Activated CD4-positive, alpha-beta memory T cell treated with anti-CD3 and anti-CD28 coated beads for 36 hours (primary cell): Measurements from ENCODE around the gene ASIC2. TPM values are rescaled to one million over a fixed set of nuclear protein-coding genes. Genes with fewer than 3 reads are reported as not detected.
A peak's percentile ranks its signal among the peaks of the same experiment; 100 is the strongest.
"Not testable (repeated sequence)": the region's sequence is repeated elsewhere in the genome, so short reads cannot be mapped to it uniquely, and the experiment has no call there.

ENCODE experiments used
- CTCF ChIA-PET: fragments of 350-600 bp; sonication (Branson Sonifier 250); formaldehyde crosslinking; loops from one replicate; lab custom pipeline; 2021; ENCODE audit warnings: antibody characterized with exemption, inconsistent platforms; lab: Charles Lee
- POLR2A ChIA-PET: fragments of 350-600 bp; sonication (Branson Sonifier 250); formaldehyde crosslinking; loops from one replicate; lab custom pipeline; 2021; ENCODE audit warnings: antibody characterized with exemption; lab: Charles Lee
- DNase-seq: peaks from one replicate; pipeline ENCODE4 v3.0.0-alpha.2; 2020
- H3K27ac Mint-ChIP-seq: one replicate; pipeline ENCODE4 v1.8.0; 2021; ENCODE audit warnings: mixed read lengths
- H3K27me3 Mint-ChIP-seq: one replicate; pipeline ENCODE4 v1.8.0; 2021; ENCODE audit warnings: mixed read lengths
- H3K36me3 Mint-ChIP-seq: one replicate; pipeline ENCODE4 v1.8.0; 2021; ENCODE audit warnings: mixed read lengths
- H3K4me1 Mint-ChIP-seq: one replicate; pipeline ENCODE4 v1.8.0; 2021; ENCODE audit warnings: low read depth, mixed read lengths
- H3K4me3 Mint-ChIP-seq: one replicate; pipeline ENCODE4 v1.8.0; 2021; ENCODE audit warnings: mild to moderate bottlenecking, mixed read lengths
- H3K9me3 Mint-ChIP-seq: one replicate; pipeline ENCODE4 v1.8.0; 2021; ENCODE audit warnings: mixed read lengths
- intact Hi-C: fragments of 100-400 bp; cut with micrococcal nuclease; formaldehyde crosslinking; loops from one replicate; pipeline ENCODE4 v1.15.1; 2023
- total RNA-seq, 2 experiments: library from RNA; stranded (reverse); gene quantifications; one replicate each; pipeline ENCODE4 v1.2.3, GENCODE V29; 2021

The ASIC2 gene
- total RNA-seq, 2 experiments from 2014 or later: not detected

DNA sequence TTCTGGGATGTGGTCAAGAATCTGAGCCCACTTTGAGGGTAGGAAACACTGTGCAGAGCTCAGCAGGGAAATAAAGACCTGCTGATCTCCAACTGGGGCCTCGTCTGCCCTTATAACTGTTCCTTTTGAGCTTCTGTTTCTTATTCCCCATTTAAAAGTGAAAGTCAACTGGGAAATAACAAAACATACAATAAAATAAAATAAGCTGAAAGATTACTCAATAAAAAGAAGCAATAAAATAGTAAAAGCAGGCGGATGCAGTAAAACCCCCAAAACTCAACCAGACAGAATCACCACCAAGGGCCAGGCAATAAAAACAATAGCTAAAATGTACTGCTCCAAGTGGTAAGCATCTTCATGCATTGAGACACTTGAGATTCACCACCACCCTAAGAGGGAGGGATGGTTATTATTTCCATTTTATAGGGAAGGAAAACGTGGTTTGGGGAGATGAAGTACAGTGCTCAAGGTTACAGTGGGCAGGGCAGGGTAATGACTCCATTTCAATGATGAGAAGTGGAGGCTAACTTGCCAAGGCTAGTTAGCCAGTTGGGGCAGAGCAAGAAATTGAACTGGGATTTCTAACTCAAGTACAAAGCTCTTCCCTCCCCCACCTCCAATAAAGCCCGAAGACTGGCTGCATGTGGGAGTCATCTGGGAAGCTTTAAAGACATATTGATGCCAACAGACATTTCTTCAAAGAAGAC lies 307.9 kb downstream of the ASIC2 start:
- no peaks in the 10 kb centered on the region for H3K4me1 Mint-ChIP-seq
- CTCF ChIA-PET: interaction anchor here (1.2 kb wide), 2 partner anchors 13 to 202 kb away, joined by 4 to 8 read pairs; no protein-coding TSS in a partner anchor
- intact Hi-C loops: no loop called here
- H3K27ac Mint-ChIP-seq: no peak overlapping the region
- DNase-seq: no peak
- H3K27me3 Mint-ChIP-seq: peaks cover 11% of the 10 kb centered on the region
- H3K4me3 Mint-ChIP-seq: no peak overlapping the region
- POLR2A ChIA-PET: no interaction called here
- H3K36me3 Mint-ChIP-seq: peaks cover 4% of the 10 kb centered on the region
- H3K9me3 Mint-ChIP-seq: peaks cover 28% of the 10 kb centered on the region

DNA sequence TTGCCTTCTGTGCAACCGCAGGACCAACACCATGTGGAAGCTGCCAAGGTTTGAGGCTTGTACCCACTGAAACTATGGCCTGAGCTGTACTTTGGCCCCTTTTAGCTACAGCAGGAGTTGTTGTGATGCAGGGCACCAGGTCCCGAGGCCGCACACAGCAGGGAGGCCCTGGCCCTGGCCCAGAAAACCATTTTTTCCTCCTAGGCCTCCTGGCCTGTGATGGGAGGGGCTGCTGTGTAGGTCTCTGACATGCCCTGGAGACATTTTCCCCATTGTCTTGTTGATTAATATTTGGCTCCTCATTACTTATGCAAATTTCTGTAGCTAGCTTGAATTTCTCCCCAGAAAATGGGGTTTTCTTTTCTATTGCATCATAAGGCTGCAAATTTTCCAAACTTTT lies 311.5 kb downstream of the ASIC2 start:
- DNase-seq, POLR2A ChIA-PET, H3K36me3 Mint-ChIP-seq, H3K4me3 Mint-ChIP-seq, intact Hi-C loops, H3K27ac Mint-ChIP-seq, H3K4me1 Mint-ChIP-seq, H3K9me3 Mint-ChIP-seq: not testable (repeated sequence)
- CTCF ChIA-PET: interaction anchor here (0.6 to 1.5 kb wide), 2 partner anchors 16 to 225 kb away, joined by 3 read pairs; no protein-coding TSS in a partner anchor
- H3K27me3 Mint-ChIP-seq: peaks cover 11% of the 10 kb centered on the region

DNA sequence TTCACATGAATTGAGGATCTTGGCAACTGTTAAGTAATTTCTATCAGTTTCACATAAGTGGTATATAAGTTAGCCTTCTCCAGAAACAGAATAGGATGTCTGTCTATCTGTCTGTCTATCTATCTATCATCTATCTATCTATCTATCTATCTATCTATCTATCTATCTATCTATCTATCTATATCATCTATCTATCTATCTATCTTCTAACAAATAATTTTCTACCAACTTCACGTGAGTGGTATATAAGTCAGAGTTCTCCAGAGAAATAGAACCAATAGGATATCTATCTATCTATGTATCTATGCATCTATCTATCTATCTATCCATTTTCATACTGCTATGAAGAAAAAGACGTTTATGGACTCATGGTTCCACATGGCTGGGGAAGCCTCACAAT lies 312.9 kb downstream of the ASIC2 start:
- Mint-ChIP-seq H3K9me3 (peaks cover 8% of the 10 kb centered on the region), H3K27ac (no peak overlapping the region), H3K27me3 (peaks cover 10% of the 10 kb centered on the region), H3K36me3 (peaks cover 4% of the 10 kb centered on the region), H3K4me1 (no peaks in the 10 kb centered on the region), H3K4me3 (no peak overlapping the region)
- ChIA-PET POLR2A (no interaction called here), CTCF (no interaction called here)
- intact Hi-C loops: no loop called here
- no peak for DNase-seq

DNA sequence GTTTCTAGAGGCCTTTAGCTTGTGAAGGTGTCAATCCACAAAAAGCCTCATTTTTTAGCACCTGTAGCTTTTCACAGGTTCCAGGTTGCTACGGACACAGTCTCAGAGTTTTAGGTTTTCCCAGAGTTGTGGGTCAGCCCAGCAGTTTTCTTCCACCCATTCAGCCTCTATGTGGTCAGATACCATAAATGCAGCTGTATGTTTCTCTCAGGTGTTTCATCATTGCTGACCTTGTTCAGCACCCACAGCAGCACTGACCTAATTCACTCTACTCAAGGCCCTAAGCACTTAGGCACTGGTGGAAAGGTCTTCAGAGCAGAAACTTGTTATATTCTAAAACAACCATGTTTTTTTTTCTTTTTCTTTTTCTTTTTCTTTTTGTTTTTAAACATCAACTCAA lies 316.5 kb downstream of the ASIC2 start:
- Mint-ChIP-seq H3K4me3 (no peak overlapping the region), H3K36me3 (no peaks in the 10 kb centered on the region), H3K27me3 (peaks cover 4% of the 10 kb centered on the region), H3K4me1 (peaks cover under 1% of the 10 kb centered on the region), H3K27ac (no peak overlapping the region), H3K9me3 (no peaks in the 10 kb centered on the region)
- CTCF ChIA-PET: interaction anchor here (0.7 to 1.4 kb wide), 2 partner anchors 22 to 100 kb away, joined by 3 to 4 read pairs; partner anchors contain the start of gene MYO1D
- intact Hi-C loops: no loop called here
- DNase-seq: no peak
- POLR2A ChIA-PET: no interaction called here

DNA sequence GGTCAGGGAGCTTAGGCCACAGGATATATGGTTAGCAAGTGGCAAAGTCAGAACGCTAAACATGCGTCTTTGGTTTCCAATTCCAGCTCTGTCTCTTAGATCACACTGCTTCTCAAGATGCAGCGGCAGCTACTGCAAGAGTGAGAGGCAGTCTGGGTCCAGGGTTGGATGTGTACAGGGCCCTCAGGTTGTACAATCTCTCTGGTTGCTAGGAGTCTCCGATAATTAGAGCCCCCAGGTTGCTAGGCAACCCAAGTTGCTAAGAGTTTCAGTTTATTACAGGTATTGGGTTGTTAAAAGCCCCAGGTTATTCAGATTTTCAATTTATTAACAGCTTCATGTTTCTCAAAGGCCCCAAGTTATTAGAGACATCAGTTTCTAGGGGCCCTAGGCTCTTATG lies 317.0 kb downstream of the ASIC2 start:
- DNase-seq: no peak
- ChIA-PET CTCF (interaction anchor here (0.7 to 1.4 kb wide), 2 partner anchors 22 to 99 kb away, joined by 3 to 4 read pairs; partner anchors contain the start of gene MYO1D), POLR2A (no interaction called here)
- no peaks in the 10 kb centered on the region for H3K9me3 Mint-ChIP-seq
- peaks cover 5% of the 10 kb centered on the region for H3K4me1 Mint-ChIP-seq
- intact Hi-C loops: no loop called here
- H3K27ac Mint-ChIP-seq: no peak overlapping the region
- H3K4me3 Mint-ChIP-seq: no peak overlapping the region
- peaks cover 4% of the 10 kb centered on the region for H3K27me3 Mint-ChIP-seq
- H3K36me3 Mint-ChIP-seq: no peaks in the 10 kb centered on the region

DNA sequence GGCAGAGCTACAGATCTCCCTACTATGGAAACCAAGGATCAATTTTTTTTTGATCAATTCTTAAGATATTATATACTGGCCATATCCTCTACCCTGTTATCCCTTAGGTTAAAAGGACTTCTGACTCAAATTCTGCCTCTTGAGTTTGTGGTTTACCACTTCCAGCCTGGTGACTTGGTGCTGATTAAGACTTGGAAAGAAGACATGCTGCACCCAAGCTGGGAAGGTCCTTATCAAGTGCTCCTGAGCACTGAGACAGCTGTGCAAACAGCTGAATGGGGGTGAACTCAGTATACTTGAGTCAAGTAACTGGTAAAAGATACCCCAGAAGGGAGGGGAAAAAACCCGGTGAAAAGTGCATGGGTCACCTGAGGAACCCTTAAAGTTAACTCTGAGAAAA lies 321.9 kb downstream of the ASIC2 start:
- no peaks in the 10 kb centered on the region for H3K36me3 Mint-ChIP-seq
- H3K4me3 Mint-ChIP-seq: no peak overlapping the region
- ChIA-PET POLR2A (no interaction called here), CTCF (interaction anchor here (1.1 to 1.6 kb wide), 4 partner anchors 19 to 94 kb away, joined by 3 to 6 read pairs (median 6); partner anchors contain the start of gene MYO1D)
- H3K27ac Mint-ChIP-seq: no peak overlapping the region
- H3K27me3 Mint-ChIP-seq: peaks cover 2% of the 10 kb centered on the region
- DNase-seq: peak; percentile 55
- H3K4me1 Mint-ChIP-seq: peaks cover 16% of the 10 kb centered on the region
- no peaks in the 10 kb centered on the region for H3K9me3 Mint-ChIP-seq
- intact Hi-C loops: loop anchor here (5.0 kb wide), 1 partner anchor 59 kb away; no protein-coding TSS in a partner anchor

DNA sequence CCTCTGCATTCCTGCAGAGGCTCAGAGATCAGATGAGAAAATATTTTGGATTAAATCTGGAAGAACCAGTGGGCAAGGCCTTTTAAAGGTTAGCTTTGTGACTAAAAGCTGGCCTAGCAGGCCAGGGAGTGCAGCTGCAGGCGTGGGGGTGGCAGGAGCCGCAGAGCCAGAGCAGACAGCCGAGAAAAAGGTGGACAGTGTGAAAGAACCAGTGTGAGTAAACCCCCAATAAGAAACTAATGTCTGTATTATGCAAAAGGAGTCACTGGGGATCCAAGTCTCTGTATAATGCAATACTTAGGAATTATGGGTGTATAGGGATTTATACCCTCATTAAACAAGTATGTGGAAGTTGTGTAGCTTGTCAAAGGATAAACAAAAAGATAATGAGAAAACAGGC lies 322.8 kb downstream of the ASIC2 start:
- Mint-ChIP-seq H3K9me3 (no peaks in the 10 kb centered on the region), H3K27me3 (peaks cover 7% of the 10 kb centered on the region), H3K4me3 (no peak overlapping the region), H3K36me3 (no peaks in the 10 kb centered on the region), H3K27ac (no peak overlapping the region), H3K4me1 (peaks cover 16% of the 10 kb centered on the region)
- intact Hi-C loops: loop anchor here (5.0 kb wide), 1 partner anchor 58 kb away; no protein-coding TSS in a partner anchor
- ChIA-PET POLR2A (no interaction called here), CTCF (no interaction called here)
- peak; percentile 24 for DNase-seq

DNA sequence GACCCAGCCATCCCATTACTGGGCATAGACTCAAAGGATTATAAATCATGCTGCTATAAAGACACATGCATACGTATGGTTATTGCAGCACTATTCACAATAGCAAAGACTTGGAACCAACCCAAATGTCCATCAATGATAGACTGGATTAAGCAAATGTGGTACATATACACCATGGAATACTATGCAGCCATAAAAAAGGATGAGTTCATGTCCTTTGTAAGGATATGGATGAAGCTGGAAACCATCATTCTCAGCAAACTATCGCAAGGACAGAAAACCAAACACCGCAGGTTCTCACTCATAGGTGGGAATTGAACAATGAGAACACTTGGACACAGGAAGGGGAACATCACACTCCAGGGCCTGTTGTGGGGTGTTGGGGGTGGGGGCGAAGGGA lies 323.9 kb downstream of the ASIC2 start:
- intact Hi-C loops, POLR2A ChIA-PET, DNase-seq, H3K4me3 Mint-ChIP-seq, H3K27ac Mint-ChIP-seq, H3K27me3 Mint-ChIP-seq, H3K36me3 Mint-ChIP-seq, CTCF ChIA-PET, H3K9me3 Mint-ChIP-seq: not testable (repeated sequence)
- H3K4me1 Mint-ChIP-seq: peaks cover 16% of the 10 kb centered on the region

DNA sequence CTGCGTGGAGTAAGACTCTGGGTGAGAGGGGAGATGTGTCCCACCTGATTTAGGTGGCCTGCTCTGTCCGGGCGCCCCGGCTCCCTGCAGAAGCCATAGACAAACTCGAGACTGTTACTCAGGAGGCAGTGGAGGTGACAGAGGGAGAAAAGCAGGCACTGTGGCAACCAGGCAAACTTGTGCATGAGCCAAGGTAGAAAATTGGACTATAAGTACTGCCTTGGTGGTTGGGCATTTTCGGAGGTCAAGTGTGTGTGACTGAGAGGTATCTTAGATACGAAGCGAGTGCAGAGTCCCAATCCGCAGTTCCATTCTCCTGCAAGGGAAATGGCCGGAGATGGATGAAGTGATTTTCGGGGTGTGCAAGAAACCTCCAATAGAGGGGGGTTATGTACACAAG lies 328.6 kb downstream of the ASIC2 start:
- no peak overlapping the region for H3K4me3 Mint-ChIP-seq
- intact Hi-C loops: no loop called here
- H3K27me3 Mint-ChIP-seq: peaks cover 20% of the 10 kb centered on the region
- CTCF ChIA-PET: no interaction called here
- no peaks in the 10 kb centered on the region for H3K36me3 Mint-ChIP-seq
- DNase-seq: no peak
- no peaks in the 10 kb centered on the region for H3K4me1 Mint-ChIP-seq
- H3K27ac Mint-ChIP-seq: no peak overlapping the region
- POLR2A ChIA-PET: no interaction called here
- no peaks in the 10 kb centered on the region for H3K9me3 Mint-ChIP-seq
